Mammary epithelial cell (primary cell): ENCODE data around the gene DNAJC6.

Source experiments
- EZH2 ChIP-seq: IDR thresholded peaks from 2 replicates; pipeline ENCODE4 v1.6.1; 2012; ENCODE audit warnings: low read length, inconsistent platforms, borderline replicate concordance
- TF ChIP-seq, protein P1 (sequence below), 2 donors: IDR thresholded peaks in 1 of 2; conservative IDR thresholded peaks in 1 of 2; 2 replicates each; pipeline ENCODE4 v1.5.1; 2011 to 2012; ENCODE audit warnings: inconsistent platforms in 2 of 2, low read length in 2 of 2, mild to moderate bottlenecking in 2 of 2, control low read depth in 1 of 2, low read depth in 1 of 2; ENCODE audit not compliant: insufficient read depth in 1 of 2; ENCODE audit errors: extremely low read depth in 1 of 2

DNA sequence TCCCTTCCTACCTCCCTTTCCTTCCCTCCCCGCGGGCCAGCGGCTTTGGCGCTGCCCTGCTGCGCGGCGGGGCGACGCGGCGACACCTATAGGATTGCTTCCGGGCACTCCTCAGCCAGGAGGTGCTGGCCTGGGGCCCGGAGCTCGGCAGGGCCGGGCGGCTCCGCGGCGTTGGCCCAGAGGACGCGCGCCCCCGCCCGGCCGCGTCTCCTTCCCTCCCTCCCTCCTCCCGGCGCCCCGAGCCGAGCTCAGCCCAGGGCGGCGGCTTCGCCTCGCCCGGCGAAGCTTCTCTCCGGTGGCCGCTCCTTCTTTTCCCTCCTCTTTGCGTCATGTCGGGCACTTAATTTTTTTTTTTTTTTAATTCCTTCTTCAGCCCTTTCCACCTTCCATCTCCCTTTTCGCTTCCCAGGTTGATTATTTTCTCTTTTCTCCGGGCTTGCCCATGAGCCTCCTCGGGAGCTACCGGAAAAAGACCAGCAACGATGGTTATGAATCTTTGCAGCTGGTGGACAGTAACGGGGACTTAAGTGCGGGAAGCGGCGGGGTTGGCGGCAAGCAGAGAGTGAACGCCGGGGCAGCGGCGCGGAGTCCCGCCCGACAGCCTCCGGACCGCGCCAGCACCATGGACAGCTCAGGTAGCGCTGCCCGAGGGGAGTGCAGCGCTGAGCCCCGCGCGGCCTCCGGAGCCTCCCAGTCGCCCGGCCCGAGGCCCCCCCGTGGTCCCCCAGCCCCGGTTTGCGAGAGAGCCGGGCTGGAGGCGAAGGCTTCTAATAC is at the start of gene DNAJC6:
- TF ChIP-seq, protein P1, sequence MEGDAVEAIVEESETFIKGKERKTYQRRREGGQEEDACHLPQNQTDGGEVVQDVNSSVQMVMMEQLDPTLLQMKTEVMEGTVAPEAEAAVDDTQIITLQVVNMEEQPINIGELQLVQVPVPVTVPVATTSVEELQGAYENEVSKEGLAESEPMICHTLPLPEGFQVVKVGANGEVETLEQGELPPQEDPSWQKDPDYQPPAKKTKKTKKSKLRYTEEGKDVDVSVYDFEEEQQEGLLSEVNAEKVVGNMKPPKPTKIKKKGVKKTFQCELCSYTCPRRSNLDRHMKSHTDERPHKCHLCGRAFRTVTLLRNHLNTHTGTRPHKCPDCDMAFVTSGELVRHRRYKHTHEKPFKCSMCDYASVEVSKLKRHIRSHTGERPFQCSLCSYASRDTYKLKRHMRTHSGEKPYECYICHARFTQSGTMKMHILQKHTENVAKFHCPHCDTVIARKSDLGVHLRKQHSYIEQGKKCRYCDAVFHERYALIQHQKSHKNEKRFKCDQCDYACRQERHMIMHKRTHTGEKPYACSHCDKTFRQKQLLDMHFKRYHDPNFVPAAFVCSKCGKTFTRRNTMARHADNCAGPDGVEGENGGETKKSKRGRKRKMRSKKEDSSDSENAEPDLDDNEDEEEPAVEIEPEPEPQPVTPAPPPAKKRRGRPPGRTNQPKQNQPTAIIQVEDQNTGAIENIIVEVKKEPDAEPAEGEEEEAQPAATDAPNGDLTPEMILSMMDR (conservative IDR thresholded peaks at IDR 0.05 in 1 of 2, IDR thresholded peaks at IDR 0.05 in 1 of 2; ENCODE audit: extremely low read depth in 1 of 2, insufficient read depth in 1 of 2, low read depth in 1 of 2, low read length in 2 of 2) = no peak
- no peak for TF ChIP-seq EZH2
